Mesothelial cell of epicardium (in vitro differentiated cells): ENCODE measurements around the gene NAPEPLD. TPM values are rescaled to one million over a fixed set of nuclear protein-coding genes. Genes with fewer than 3 reads are reported as not detected.
"Not testable (repeated sequence)": the region's sequence is repeated elsewhere in the genome, so short reads cannot be mapped to it uniquely, and the experiment has no call there.

Source experiments
- DNase-seq, 2 experiments: peaks; one replicate each; pipeline ENCODE4 v3.0.0; 2021; ENCODE audit warnings: low spot score in 2 of 2; ENCODE audit not compliant: unreplicated experiment in 2 of 2
- H3K27ac Mint-ChIP-seq: 2 replicates; pipeline ENCODE4 v1.8.0; 2021; ENCODE audit warnings: mixed read lengths
- H3K27me3 Mint-ChIP-seq: 2 replicates; pipeline ENCODE4 v1.8.0; 2021; ENCODE audit warnings: low read depth, mixed read lengths
- H3K36me3 Mint-ChIP-seq: 2 replicates; pipeline ENCODE4 v1.8.0; 2021; ENCODE audit warnings: mixed read lengths
- H3K4me1 Mint-ChIP-seq: 2 replicates; pipeline ENCODE4 v1.8.0; 2021; ENCODE audit warnings: mixed read lengths
- H3K4me3 Mint-ChIP-seq: 2 replicates; pipeline ENCODE4 v1.8.0; 2021; ENCODE audit warnings: mild to moderate bottlenecking, moderate library complexity, mixed read lengths
- H3K9me3 Mint-ChIP-seq: 2 replicates; pipeline ENCODE4 v1.8.0; 2021; ENCODE audit warnings: mixed read lengths
- total RNA-seq: library from RNA; stranded (reverse); gene quantifications from 3 replicates; pipeline ENCODE4 v1.2.1, GENCODE V29; 2021
- TF ChIP-seq, protein P1 (sequence below): fragments of 200-600 bp; sonication (generic); IDR thresholded peaks from one replicate; pipeline ENCODE4 v1.5.0; 2021; ENCODE audit warnings: antibody characterized with exemption; ENCODE audit not compliant: unreplicated experiment

The NAPEPLD gene
- total RNA-seq = 17.0 to 17.5 TPM (median 17.0 TPM) in 3 replicates

DNA sequence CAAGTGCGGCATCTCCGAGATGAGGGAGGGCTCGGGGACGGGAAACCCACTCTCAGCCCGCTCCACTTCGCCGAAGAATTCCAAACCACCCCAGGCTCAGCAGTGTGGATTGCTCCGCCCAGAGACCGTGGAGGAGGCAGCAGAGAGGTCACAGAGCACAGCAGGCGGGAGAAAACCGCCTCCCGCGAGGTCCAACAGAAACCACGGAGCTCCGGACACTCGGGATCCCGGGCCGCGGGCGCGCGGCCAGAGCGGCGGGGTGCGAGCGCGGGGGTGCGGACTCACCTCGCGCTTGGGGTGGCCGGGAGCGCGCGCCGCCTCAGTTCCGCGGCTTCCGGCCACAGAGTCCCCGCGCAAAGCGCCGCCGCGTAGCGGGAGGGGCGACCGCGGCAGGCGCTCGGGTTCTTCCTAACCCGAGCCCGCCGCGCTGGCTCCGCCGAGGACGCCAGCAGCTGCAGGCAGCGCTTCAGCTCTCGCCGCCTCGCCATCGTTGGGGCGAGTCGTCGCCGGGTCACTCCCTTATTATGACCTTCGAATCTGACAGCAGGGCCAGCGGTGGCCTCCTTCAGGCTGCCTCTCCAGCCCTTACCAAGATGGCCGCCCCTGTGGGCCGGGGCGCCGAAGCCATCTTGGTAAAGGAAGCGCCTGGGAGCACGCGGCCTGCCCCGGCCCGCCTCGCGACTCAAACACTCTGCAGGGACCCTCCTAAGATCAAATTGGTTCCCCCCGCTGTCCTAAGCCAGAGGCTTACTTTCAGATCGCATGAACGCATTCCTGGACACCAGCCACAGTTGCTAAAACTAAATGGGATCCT is at the start of gene NAPEPLD:
Gene NAPEPLD (minus strand): TSS at position 106 of the 814 bp plus-strand sequence. CDS start 20,323 bp downstream, outside the sequence.
- peak within 1 kb of the TSS; percentile 98 for H3K27ac Mint-ChIP-seq
- peak within 1 kb of the TSS; percentile 99 for H3K4me3 Mint-ChIP-seq
- no peaks in the 10 kb centered on the region for H3K9me3 Mint-ChIP-seq
- TF ChIP-seq, protein P1, sequence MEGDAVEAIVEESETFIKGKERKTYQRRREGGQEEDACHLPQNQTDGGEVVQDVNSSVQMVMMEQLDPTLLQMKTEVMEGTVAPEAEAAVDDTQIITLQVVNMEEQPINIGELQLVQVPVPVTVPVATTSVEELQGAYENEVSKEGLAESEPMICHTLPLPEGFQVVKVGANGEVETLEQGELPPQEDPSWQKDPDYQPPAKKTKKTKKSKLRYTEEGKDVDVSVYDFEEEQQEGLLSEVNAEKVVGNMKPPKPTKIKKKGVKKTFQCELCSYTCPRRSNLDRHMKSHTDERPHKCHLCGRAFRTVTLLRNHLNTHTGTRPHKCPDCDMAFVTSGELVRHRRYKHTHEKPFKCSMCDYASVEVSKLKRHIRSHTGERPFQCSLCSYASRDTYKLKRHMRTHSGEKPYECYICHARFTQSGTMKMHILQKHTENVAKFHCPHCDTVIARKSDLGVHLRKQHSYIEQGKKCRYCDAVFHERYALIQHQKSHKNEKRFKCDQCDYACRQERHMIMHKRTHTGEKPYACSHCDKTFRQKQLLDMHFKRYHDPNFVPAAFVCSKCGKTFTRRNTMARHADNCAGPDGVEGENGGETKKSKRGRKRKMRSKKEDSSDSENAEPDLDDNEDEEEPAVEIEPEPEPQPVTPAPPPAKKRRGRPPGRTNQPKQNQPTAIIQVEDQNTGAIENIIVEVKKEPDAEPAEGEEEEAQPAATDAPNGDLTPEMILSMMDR = no peak
- DNase-seq = peak; percentile 54 to 79
- no peaks in the 10 kb centered on the region for H3K27me3 Mint-ChIP-seq
- no peaks in the 10 kb centered on the region for H3K36me3 Mint-ChIP-seq
- H3K4me1 Mint-ChIP-seq = peaks cover 39% of the 10 kb centered on the region

DNA sequence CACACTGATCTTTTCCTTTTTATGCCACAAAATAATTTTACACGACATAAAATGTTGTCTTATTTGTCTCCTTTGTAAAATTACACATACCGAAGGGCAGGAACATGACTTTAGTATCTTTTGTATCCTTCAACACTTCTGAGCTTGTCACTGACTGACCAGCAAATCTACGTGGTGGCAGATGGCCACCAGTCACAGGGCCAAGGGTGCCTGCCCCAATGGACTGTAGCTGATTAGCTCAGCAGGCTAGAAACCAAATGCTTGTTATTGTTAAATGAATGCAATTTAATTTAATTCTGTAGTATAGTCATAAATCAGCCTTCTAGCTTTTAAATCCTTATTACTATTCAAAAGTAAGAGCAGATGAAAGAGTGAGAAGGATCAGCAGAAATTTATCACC is 49.2 kb upstream of the NAPEPLD start:
- not testable (repeated sequence) for H3K27ac Mint-ChIP-seq, DNase-seq, H3K4me3 Mint-ChIP-seq, H3K27me3 Mint-ChIP-seq, H3K4me1 Mint-ChIP-seq, H3K36me3 Mint-ChIP-seq, H3K9me3 Mint-ChIP-seq

DNA sequence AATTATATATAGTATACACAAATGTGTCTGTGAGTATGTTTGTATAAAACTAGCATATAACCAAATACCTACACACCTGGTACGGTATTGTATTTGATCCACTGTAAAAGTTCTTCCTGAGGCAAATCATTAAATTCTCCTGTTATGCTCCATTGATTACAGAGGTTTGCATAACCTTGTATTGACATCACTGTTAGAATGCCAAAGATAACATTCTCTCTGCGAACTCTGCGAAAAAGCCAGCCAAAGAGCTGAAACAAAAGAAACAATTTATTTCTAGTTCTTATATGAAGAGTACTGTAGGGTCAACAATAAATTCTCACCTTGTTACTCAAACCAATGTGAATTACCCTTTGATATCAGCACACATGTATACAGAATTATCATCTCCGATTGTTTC is 46.5 kb upstream of the NAPEPLD start:
- H3K9me3 Mint-ChIP-seq, H3K4me1 Mint-ChIP-seq, H3K36me3 Mint-ChIP-seq, DNase-seq, H3K27ac Mint-ChIP-seq, H3K4me3 Mint-ChIP-seq: not testable (repeated sequence)
- H3K27me3 Mint-ChIP-seq = peaks cover 33% of the 10 kb centered on the region

DNA sequence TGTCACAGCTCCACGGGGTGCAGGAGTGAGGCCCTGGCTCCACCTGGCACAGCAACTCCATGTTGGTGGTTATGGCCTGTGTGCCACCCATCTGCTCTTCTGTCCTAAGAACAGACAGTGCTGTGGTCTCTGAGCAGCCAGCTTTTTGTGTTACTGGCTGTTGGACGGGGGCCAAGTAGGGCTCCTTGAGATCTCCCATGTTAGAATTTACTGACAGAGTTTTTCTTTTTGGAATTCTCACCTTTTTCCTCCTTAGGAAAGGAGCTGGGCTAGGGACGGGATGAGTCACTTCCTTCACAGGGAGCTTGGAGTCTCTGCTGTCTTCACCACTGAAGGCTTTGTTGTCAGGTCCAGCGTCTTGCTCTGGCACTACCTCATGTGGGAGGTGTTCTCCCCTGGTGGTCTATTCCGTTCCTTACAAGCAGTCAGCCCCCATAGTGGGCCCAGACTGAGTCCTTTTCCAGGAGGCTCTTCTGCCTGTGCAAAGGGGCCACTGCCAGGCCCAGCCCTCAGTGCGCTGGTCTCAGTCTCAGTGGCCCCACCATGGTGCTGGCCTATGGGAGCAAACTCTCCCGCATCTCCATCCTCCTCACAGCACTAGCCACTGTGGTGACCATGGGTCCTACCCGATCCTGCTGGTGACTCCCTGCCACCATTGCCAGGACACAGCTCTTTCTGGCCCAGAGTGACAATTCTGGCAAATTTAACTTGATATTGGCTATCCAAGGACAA is 23.7 kb upstream of the NAPEPLD start:
- not testable (repeated sequence) for H3K9me3 Mint-ChIP-seq, DNase-seq, H3K4me1 Mint-ChIP-seq

DNA sequence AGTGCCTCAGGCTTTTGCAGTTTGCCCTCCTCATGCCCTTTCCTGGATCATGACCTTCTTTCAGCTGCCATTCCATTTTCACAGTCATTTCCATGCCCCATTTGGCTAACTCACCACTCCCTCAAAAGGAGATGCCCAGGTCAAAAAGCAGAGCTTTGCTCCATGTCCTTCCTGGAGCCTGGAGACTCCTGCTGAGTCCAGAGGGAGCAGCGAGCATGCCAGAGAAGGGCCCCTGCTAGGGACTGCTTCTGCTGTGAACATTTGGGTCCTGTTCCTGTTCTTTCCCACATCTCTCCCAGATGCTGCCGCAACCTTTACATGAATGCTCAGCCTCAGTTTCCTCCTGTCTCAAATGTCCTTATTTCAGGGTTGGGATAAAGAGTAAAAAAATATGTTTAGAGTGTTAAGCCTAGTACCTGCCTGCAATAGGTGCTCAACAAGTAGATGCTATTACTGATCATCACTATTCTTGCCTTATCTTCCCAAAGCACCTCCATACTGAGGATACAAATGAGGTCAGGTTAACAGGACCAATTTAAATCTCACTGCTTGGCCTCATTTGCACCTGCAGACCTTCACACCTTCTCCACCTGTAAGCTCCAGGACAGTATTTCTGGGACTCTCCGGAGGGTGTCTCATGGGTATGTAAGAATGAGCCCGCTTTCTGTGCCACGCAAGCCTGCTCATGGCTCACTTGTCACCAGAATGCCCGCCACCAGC is 23.0 kb upstream of the NAPEPLD start:
- not testable (repeated sequence) for H3K4me1 Mint-ChIP-seq, H3K27ac Mint-ChIP-seq, DNase-seq, H3K36me3 Mint-ChIP-seq, H3K4me3 Mint-ChIP-seq, H3K9me3 Mint-ChIP-seq, H3K27me3 Mint-ChIP-seq

More for the DNA sequence above, 23.7 kb upstream of the NAPEPLD start:
- not testable (repeated sequence) for H3K36me3 Mint-ChIP-seq, H3K4me3 Mint-ChIP-seq, H3K27ac Mint-ChIP-seq, H3K27me3 Mint-ChIP-seq

DNA sequence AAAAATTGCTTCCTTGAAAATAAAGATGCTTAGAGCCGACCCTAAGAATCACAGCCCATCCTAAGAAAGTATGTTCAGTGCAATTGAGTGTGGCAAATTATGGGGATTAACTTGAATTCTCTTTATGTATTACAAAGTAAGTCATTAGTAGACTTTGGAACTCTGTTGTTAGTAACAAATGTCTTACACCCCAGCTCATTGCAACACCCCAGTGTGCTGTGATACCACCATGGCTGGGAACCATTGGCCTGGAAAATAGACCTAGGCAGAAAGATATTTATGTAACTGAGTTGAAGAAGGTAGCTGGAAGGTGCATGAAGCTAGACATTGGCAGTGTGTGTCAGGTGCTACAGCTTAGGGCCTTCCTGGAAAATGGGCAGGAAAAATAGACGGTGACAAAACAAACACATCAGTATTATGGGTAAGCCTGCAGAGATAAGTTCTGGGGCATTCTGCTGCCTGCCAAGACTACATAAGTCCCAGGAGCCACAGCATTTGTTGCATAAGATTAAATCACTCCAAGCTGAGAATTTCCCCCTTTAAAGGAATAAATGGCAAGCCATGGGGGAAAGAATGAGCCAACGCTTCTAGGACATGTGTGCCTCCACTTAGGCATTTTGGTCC is 18.1 kb upstream of the NAPEPLD start:
- not testable (repeated sequence) for DNase-seq, H3K4me3 Mint-ChIP-seq, H3K4me1 Mint-ChIP-seq, H3K9me3 Mint-ChIP-seq, H3K27me3 Mint-ChIP-seq, H3K27ac Mint-ChIP-seq, H3K36me3 Mint-ChIP-seq

DNA sequence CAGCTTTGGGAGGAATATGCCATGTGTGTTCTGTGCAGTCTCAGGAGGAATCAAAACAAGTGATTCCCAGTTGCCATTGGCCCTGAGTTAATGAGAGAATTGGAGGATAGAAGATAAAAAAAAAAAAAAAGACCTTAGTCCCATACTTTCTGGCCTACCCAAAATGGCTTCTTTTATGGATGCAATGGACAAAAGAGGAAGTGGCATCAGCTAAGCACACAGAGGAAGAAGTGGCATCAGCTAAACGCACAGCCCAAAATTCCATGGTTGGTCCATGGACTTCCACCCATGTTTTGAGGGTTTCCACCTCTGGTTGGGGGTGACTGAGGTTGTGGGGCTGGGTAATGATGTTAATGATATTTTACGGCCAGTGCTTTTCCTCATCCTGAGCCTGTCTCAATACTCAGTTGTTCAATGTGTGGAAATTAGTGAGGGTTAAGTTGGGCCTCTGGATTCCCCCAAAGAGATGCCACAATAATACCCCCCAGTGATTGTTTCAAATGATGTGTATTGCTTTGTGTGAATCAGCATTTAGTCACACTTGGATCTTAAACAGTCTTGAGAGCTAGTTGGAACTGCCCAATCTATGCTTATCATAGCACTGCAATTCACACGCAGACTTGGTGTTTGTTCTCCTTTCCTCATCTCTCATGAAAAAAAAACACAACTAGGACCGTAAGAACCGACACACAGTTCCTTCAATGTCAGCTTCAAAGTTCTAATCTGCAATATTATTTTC is 14.4 kb upstream of the NAPEPLD start:
- H3K36me3 Mint-ChIP-seq, H3K4me1 Mint-ChIP-seq, H3K4me3 Mint-ChIP-seq, H3K9me3 Mint-ChIP-seq, DNase-seq, H3K27ac Mint-ChIP-seq, H3K27me3 Mint-ChIP-seq: not testable (repeated sequence)

DNA sequence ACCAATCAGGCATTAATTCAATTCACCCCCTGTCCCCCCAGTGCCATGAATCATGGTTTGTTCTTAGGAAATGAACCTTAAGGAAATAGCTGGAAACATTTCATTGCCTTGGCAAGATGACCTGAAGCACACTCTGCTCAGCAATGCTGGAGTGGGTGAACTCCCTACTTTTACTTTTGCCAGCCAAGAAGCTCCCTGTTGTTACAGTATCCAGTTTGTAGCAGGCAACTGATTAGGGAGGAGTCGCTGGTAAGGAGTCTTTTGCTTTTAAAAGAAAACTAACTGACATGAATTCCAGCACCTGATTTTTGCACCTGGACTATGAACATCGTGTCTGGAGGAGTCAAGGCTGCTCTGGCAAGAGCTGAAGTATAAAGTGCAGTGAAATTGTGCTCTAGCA is 13.7 kb upstream of the NAPEPLD start:
- DNase-seq, H3K4me3 Mint-ChIP-seq, H3K36me3 Mint-ChIP-seq: not testable (repeated sequence)

DNA sequence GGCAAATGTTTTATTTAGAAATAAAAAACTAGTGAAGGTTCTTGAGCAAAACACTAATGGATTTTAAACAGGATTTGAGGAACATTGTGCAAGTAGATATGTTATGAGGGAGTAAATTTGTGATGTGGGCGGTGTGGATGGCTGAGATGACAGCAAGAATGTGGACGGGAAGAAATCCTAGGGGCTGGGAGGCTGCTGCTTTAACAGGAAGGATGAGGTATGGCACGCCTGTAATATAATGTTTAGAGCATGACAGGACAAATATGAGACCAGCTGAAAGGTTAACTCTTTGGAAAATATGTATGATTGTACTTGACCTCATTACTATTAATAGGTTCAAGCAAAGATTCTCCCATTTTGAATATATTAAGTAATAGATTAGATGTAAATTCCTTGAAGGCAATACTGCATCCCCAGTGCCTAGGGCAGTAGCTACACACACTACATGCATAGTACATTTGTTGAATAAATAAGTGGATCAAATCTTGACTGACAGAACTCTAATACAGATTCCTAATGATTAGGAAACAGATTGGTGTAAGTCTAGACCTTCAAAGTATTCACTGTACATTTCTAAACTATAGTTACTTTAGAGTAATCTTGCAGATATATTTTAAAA is 13.2 kb upstream of the NAPEPLD start:
- not testable (repeated sequence) for H3K4me3 Mint-ChIP-seq, DNase-seq, H3K9me3 Mint-ChIP-seq, H3K36me3 Mint-ChIP-seq, H3K27me3 Mint-ChIP-seq, H3K27ac Mint-ChIP-seq, H3K4me1 Mint-ChIP-seq

More for the DNA sequence above, 13.7 kb upstream of the NAPEPLD start:
- not testable (repeated sequence) for H3K27me3 Mint-ChIP-seq, H3K27ac Mint-ChIP-seq, H3K4me1 Mint-ChIP-seq, H3K9me3 Mint-ChIP-seq

DNA sequence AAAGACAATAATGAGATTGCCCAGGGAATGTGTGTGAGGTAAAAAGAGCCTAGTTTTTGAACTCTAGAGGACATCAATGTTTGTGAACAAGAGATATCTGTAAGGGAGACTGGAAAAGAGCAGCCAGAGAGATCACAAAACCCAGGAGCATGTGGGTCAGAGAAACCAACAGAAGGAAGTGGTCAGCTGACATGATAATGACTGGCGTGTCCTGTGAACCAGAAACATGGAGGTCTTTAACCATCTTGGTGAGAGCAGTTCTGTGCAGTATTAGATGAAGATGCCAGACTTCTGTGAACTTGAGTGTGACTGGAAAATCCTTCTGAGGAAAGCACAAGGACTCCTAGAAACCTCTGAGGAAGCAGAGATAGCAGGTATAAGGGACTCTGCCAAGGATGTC is 10.2 kb upstream of the NAPEPLD start:
- H3K4me3 Mint-ChIP-seq, H3K9me3 Mint-ChIP-seq, H3K27me3 Mint-ChIP-seq, H3K36me3 Mint-ChIP-seq, H3K27ac Mint-ChIP-seq, H3K4me1 Mint-ChIP-seq, DNase-seq: not testable (repeated sequence)

DNA sequence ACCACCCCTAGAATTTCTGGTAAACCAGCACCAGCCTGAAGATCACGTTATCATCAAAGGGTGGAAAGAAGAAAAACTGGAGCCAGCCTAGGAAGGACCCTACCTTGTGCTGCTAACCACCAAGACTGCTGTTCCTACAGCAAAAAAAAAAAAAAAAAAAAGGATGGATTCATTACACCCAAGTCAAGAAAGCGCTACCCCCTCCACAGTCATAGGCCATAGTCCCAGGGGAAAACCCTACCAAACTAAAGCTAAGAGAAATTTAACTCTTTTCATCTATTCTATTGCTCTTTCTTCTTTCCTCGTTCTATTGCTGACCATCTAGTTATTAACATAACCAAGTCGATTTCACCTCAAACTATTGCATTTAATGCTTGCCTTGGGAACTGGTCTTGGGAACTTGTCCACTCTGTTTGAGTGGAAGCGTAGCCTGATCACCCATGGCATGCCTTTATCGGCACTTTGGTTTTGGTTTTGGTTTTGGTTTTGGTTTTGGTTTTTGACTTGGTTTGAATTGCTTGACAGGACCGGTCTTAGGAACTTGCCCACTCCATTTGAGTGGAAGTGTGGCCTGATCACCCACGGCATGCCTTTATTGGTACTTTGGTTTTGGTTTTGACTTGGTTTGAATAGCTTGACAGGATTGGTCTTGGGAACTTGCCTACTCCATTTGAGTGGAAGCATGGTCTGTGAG is 6.6 kb upstream of the NAPEPLD start:
- H3K36me3 Mint-ChIP-seq, H3K4me1 Mint-ChIP-seq, DNase-seq, H3K27me3 Mint-ChIP-seq, H3K27ac Mint-ChIP-seq, H3K4me3 Mint-ChIP-seq, H3K9me3 Mint-ChIP-seq: not testable (repeated sequence)
